Middle frontal gyrus (tissue), 1 donor: ENCODE results near the gene USP46.

Source experiments
- DNase-seq: peaks from one replicate; pipeline ENCODE4 v3.0.0-alpha.2; 2015; ENCODE audit warnings: low spot score; ENCODE audit errors: extremely low spot score

USP46 gene

GRCh38 chr4:52574036-52574435 lies 85.1 kb downstream of the USP46 start:
- no peak for DNase-seq

- no peak for DNase-seq
These were observed 85.5 kb downstream of the USP46 start for GRCh38 chr4:52573551-52573950.

- DNase-seq = no peak
These were observed 86.1 kb downstream of the USP46 start for GRCh38 chr4:52572936-52573485.

- no peak for DNase-seq
These were observed 90.8 kb downstream of the USP46 start for GRCh38 chr4:52568351-52568750.

GRCh38 chr4:52566136-52567031 lies 92.7 kb downstream of the USP46 start:
- DNase-seq = no peak

- no peak for DNase-seq
These were observed 98.2 kb downstream of the USP46 start for GRCh38 chr4:52560844-52561280.

GRCh38 chr4:52555356-52555716 lies 103.8 kb downstream of the USP46 start:
- no peak for DNase-seq

GRCh38 chr4:52554612-52555355 lies 104.3 kb downstream of the USP46 start:
- no peak for DNase-seq

- no peak for DNase-seq
These were observed 106.3 kb downstream of the USP46 start for GRCh38 chr4:52552778-52553177.

- no peak for DNase-seq
These were observed 107.6 kb downstream of the USP46 start for GRCh38 chr4:52551487-52551886.

GRCh38 chr4:52550186-52550585 lies 108.9 kb downstream of the USP46 start:
- DNase-seq = no peak

- DNase-seq = no peak
These were observed 110.1 kb downstream of the USP46 start for GRCh38 chr4:52548818-52549570.

GRCh38 chr4:52546449-52546848 lies 112.7 kb downstream of the USP46 start:
- DNase-seq = no peak

GRCh38 chr4:52545099-52546069 lies 113.7 kb downstream of the USP46 start:
- no peak for DNase-seq
